Stimulated activated CD8-positive, alpha-beta memory T cell treated with anti-CD3 and anti-CD28 coated beads, Interleukin-2, amount 100 ng/mL, for 1 hour (primary cell): ENCODE data around the gene SPATA6.
"Not testable (repeated sequence)": the region's sequence is repeated elsewhere in the genome, so short reads cannot be mapped to it uniquely, and the experiment has no call there.

Experiments
- DNase-seq, 2 donors: peaks; one replicate each; pipeline ENCODE4 v3.0.0-alpha.2; 2020; ENCODE audit warnings: low read depth in 2 of 2

SPATA6 gene

DNA sequence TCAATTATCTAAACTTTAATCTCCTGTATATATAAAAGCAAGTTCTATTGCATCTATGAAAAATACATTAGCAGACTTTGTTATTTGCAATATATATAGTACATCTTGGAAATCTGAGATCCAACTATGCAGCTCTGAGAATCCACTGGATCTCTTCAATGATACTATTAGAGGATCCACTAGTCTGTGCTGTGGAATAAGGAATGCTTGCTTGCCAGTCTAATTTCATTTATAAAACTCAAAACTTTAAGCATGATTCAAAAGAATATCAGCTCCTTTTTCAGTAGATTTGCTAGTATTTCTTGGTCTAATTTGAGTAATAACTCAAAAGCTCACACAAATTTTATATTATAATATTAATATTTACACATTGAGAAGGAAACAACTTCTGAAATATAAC, 115.1 kb downstream of the SPATA6 start:
- no peak for DNase-seq

DNA sequence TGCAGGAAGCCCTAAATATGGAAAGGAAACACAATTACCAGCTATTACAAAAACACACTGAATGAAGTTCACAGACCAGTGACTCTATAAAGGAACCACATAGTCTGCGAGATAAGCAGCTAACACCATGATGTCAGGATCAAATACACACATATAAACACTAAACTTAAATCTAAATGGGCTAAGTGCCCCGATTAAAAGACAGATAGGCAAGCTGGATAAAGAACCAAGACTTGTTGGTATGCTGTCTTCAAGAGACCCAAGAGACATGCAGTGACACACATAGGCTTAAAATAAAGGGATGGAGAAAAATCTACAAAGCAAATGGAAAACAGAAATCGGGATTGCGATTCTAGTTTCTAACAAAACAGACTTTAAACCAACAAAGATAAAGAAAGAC, 127.6 kb downstream of the SPATA6 start:
- DNase-seq: no peak

DNA sequence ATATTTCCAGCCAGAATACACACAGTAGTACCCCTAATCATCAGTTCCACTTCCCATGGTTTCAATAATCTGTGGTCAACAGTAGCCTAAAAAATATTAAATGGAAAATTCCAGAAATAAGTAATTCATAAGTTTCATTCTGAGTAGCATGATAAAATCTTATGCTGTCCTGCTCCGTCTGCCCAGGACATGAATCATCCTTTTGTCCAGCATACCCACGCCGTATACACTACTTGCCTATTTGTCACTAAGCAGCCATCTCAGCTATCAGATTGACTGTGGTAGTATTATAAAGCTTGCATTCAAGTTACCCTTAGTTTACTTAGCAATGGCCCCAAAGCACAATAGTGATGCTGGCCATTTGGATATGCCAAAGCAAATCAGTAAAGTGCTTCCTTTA, 130.8 kb downstream of the SPATA6 start:
- DNase-seq: no peak

DNA sequence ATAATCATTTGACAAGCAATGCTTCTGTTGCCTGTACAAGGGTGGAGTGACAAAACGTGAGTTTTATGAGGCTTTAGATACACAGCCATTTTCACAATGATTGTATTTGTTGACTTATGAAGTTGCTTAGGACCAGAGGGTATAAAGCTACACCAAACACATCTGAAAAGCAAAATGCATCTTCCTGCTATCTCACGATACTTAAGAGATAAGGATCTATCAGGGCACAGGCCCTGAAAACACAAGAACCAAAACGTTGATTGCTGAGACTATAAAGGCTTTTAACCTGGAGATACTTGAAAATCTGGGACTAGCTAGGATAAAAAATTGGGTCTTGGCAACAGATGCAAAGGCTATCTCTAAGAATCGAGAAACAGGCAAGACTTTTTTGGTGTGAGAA, 133.7 kb downstream of the SPATA6 start:
- no peak for DNase-seq

DNA sequence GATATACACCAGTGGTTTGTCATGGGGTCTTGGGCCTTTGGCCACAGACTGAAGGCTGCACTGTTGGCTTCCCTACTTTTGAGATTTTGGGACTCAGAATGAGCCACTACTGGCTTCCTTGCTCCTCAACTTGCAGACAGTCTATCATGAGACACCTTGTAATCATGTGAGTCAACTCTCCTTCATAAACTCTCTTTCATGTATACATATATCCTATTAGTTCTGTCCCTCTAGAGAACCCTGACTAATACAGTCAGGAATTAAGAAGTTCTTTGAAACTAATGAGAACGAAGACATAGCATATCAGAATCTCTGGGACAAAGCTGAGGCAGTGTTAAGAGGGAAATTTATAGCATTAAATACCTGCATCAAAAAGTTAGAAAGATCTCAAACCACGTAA, 138.7 kb downstream of the SPATA6 start:
- DNase-seq: no peak

DNA sequence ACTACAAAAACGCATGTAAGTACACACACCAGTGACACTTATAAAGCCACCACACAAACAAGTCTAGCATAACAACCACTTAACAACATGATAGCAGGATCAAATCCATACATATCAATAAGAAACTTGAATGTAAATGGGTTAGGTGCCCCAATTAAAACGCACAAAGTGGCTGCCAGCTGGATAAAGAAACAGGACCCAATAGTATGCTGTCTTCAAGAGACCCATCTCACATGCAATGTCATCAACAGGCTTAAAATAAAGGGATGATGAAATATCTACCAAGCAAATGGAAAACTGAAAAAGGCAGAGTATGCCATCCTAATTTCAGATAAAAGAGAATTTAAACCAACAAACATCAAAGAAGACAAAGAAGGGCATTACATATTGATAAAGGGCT, 139.9 kb downstream of the SPATA6 start:
- no peak for DNase-seq

DNA sequence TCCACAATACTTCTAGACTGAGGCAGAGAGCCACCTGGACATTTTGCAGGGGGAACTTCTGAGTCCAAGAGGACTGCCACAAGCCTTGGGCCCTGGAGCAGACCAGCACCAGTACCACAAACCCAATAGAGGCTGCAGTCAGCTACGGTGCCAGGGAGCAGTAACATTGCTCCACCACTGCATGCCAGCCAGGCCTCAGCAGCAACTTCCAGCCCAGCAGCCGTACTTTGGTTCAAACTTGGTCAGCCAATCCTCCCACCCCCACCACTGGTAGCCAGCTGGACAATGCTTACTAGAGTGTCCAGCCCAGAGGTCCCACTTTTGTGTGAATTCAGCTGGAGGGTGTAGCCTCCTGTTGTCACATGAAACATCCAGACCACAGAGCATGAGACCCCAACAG, 142.1 kb downstream of the SPATA6 start:
- no peak for DNase-seq

DNA sequence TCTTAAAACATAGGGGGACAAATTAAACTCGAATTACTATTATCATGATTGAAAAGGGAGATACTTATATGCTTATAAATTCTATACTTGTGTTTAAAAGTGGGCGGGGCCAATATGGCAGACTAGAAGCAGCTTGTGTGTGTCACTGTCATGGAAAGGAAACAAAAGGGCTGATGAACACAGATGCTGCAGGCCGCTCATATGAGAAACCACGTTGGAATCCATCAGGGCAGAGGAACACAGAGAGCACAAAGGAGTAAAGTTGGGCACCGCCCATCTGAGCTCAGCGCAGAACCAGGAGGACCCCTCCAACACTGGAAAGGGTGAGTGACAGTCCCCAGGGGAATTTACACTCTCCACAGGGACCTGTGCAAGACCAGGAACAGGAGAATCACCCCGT, 142.5 kb downstream of the SPATA6 start:
- no peak for DNase-seq

DNA sequence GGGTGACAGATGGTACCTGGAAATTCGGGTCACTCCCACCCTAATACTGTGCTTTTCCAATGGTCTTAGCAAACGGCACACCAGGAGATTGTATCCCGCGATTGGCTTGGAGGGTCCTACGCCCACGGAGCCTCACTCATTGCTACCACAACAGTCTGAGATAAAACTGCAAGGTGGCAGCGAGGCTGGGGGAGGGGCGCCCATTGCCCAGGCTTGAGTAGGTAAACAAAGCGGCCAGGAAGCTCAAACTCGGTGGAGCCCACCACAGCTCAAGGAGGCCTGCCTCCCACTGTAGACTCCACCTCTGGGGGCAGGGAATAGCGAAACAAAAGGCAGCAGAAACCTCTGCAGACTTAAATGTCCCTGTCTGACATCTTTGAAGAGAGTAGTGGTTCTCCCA, 160.2 kb downstream of the SPATA6 start:
- DNase-seq: not testable (repeated sequence)

DNA sequence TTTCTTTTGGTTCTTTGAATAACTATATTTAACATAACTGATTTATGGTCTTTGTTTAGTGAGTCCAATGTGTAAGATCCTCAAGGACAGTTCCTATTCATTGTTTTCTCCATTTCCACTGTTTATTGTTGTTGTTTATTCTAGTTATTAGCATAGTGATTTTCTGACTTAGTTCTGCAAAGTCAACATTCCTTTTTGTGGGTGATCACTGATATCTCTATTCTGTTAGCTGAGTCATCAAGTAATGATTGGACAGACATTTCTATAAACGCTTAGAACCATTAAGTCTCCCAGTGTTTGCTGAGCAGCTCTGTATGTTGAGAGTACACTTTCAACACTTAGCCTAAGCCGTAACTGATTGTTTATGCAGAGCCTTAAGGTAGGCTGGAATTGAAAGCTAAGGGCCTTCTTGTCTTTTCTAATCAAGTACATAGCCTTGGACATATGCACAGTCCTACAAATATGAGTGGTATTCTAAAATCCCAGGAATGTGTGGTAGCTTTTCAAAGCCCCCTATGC, 162.4 kb downstream of the SPATA6 start:
- no peak for DNase-seq

DNA sequence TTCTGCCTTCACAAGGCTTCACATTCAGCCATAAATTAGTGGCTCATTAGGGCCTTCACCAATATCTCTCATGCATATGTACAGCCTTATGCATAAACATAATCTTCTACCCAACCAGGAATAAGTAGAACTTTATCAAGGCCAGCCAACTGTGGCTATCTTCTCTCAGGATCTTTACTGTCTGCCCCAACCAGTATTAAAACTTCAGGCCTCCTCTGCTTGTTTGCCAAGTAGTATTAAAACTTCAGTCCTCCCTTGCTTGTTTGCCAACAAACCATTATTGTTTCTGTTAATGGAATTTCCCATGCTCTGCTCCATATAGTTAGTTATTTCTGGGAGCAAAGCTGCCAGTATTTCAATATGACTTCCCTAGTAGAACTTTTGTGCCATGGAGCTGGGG, 169.4 kb downstream of the SPATA6 start:
- DNase-seq: no peak

DNA sequence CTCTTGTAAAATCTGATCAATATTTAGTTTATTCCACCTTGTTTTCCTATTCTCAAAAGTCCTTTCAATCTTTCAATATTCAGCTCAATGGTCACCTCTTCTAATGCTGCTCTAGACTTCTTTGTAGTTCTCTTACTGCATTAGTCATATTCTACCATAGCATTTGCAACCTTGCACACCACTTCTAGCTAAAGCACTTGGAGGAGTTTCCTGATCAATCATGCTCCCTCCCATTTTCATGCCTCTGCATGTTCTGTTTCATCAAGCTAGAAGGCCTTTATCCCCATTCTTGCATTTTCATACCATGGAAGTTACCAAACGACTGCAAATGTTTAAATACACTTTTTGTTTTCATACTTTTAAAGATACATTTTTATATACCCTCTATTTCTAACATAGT, 177.3 kb downstream of the SPATA6 start:
- DNase-seq: no peak

DNA sequence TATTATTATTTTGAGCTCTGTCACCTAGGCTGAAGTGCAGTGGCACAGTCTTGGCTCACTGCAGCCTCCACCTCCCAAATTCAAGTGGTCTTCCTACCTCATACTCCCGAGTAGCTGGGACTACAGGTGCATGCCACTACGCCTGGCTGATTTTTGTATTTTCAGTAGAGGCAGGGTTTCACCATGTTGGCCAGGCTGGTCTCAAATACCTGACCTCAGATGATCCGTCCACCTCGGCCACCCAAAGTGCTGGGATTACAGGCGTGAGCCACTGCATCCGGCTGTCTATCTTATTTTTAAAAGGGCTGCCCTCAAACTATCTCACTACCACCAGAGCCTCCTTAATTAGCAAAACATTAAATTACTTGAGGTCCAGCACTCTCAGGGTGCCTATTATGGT, 177.9 kb downstream of the SPATA6 start:
- not testable (repeated sequence) for DNase-seq

DNA sequence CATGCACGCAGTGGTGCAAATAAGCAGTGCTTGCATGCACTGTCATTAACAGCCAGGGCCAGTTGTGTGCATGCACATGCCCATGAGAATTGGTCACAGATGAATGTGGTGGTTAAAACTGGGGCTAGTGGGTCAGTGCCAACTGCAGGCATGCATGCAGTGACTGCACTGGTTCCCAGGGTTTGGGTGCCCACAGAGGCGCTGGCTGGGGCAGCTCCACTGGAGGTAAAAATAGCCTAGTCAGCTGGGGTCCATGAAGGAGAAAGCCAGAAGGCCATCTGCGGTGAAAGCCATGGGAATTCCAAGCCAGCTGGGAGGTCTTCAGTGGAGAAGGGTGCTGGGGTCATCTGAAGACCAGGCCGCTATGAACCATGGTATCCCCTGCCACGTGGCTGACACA, 179.3 kb downstream of the SPATA6 start:
- no peak for DNase-seq

DNA sequence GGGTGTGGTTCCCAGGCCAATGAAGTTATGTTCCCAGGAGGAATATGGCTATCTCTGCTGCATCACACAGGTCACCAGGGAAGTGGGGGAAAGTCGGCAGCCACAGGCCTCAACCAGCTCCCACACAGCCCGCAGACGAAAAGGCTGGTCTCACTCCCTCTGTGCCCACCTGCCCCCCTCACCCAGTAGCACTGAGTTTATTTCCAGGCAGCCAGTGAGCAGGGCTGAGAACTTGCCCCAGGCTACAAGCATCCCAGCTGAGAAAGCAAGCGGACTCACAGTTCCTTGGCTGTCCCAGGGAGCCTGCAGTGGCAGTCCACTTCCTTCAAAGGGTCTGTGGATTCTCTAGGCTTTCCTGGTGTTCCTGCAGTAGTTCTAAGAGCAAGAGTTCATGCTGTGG, 180.6 kb downstream of the SPATA6 start:
- no peak for DNase-seq

DNA sequence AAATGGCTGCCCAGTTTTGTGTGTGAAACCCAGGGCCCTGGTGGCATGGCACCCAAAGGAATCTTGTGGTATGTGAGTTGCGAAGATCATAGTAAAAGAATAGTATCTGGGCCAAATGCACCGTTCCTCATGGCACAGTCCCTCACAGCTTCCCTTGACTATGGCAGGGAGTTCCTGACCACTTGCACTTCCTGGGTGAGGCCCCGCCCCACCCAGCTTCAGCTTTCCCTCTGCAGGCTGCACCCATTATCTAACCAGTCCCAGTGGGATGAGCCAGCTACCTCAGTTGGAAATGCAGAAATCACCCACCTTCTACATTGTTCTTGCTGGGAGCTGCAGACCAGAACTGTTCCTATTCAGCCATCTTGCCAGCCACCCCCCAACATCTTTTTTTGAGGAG, 186.5 kb downstream of the SPATA6 start:
- no peak for DNase-seq

DNA sequence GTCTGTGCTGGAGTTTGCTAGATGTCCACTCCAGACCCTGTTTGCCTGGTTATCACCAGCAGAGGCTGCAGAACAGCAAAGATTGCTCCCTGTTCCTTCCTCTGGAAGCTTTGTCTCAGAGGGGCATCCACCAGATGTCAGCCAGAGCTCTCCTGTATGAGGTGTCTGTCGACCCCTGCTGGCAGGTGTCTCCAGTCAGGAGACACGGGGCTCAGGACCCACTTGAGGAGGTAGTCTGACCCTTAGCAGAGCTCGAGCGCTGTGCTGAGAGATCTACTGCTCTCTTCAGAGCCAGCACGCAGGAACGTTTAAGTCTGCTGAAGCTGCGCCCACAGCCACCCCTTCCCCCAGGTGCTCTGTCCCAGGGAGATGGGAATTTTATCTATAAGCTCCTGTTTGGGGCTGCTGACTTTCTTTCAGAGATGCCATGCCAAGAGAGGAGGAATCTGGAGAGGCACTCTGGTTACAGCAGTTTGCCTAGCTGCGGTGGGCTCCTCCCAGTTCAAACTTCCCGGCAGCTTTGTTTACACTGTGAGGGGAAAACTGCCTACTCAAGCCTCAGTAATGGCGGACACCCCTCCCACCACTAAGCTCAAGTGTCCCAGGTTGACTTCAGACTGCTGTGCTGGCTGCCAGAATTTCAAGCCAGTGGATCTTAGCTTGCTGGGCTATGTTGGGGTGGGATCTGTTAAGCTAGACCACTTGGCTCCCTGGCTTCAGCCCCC, 187.1 kb downstream of the SPATA6 start:
- not testable (repeated sequence) for DNase-seq

DNA sequence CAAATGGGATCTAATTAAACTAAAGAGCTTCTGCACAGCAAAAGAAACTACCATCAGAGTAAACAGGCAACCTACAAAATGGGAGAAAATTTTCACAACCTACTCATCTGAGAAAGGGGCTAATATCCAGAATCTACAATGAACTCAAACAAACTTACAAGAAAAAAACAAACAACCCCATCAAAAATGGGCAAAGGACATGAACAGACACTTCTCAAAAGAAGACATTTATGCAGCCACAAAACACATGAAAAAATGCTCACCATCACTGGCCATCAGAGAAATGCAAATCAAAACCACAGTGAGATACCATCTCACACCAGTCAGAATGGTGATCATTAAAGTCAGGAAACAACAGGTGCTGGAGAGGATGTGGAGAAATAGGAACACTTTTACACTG, 189.7 kb downstream of the SPATA6 start:
- not testable (repeated sequence) for DNase-seq

DNA sequence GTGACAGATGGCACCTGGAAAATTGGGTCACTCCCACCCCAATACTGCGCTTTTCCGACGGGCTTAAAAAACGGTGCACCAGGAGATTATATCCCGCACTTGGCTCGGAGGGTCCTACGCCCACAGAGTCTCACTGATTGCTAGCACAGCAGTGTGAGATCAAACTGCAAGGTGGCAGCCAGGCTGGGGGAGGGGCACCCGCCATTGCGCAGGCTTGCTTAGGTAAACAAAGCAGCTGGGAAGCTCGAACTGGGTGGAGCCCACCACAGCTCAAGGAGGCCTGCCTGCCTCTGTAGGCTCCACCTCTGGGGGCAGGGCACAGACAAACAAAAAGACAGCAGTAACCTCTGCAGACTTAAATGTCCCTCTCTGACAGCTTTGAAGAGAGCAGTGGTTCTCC, 194.6 kb downstream of the SPATA6 start:
- not testable (repeated sequence) for DNase-seq

DNA sequence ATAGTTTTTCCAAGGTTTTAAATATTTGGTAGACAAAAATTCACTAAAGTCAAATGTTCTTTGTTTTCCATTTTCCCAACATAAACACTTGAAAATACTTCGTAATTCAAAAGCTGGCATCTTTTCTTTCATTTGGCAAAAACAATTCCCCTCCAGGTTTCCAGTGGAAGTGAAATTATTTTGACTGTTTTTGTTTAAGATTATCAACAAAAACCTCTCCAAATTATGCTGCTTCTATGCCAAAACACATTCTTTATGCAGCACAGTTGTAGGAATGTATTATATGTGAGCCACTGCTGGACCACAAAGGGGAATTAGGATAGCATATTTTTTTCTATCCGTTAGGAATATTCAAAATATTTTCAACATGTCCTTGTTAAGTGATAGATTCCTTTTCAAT, 205.4 kb downstream of the SPATA6 start:
- no peak for DNase-seq

DNA sequence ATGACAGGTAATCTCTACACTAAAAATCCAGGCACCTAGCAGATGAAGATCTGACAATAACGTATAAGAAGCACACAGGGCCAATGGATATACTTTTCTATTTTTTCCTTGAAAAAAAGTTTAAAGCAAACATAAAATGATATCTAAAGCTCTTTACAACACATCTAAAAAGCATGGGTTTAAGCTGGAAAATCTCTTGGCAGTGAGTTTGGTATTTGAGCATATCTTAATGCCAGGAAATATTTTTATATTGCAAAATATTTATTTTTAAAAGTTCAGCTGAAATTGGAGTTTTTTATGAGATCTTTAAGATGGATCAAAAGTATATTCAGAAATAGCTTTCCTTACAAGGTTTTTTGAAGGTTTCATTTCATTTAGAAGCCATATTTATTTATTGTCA, 209.0 kb downstream of the SPATA6 start:
- DNase-seq: no peak

DNA sequence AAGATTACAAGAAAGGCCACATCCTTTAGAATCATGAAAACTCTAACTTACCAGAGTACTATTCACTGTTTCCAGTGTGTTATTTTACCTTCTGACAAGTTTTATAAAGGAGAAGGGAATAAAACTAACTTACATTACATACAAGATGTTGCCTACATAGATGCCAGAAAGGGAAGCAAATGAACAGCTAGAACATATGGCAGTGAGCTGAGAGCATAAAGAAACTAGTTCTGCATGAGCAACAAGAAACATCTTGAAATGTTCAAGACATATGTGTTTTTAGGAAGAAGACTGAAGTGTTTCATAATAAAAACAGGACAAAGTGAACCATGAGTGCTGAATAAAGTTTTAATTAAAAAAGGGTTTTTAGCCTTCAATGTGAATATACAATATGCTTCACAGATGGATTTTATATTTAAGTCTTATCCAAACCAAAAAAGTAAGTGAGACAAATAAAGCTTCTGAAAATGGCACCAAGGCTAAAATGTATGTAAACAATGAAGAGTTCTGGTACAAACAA, 210.1 kb downstream of the SPATA6 start:
- no peak for DNase-seq

DNA sequence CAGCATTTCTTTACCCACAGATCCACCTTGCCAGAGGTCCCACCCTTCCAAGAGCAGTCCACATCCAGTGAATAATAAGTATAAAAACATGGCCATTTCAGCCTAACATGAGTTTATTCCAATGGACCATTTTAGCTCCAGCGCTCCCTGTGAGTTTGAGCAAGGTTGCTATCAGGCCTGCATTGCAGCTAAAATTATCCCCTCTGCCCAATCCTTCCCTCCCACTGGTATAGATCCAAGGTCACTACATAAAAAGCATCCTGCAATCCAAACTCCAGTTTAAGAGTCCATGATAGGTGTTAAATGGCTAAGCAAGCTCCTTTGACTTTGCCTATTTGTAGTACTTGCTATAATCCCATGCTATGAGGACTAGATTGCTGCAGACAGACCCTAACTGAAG, 213.9 kb downstream of the SPATA6 start:
- DNase-seq: no peak

DNA sequence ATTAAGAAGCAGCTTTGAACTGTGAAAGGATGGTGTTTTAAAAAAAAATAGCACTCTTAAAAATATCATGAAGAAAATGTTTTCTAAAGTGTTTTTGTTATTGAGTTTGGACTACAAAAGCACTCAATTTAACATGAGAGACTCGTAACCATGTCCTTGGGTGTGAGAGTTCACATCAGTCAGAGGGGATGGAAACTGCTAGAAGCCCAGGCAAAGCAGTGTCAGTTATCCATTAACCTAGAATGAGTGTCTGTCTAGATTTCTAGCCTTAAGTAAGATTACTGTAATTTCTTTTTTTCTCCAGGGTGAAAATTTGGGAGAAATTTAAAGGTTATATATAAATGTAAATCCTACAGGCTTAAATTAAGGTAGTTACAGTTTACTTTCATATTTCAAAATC, 217.8 kb downstream of the SPATA6 start:
- DNase-seq: no peak
